B cell (primary cell): ENCODE data around the gene HAPSTR1. TPM values are rescaled to one million over a fixed set of nuclear protein-coding genes. Genes with fewer than 3 reads are reported as not detected.

ENCODE experiments used
- ATAC-seq: fragments of 200-7000 bp; cut with Tn5 transposase; one replicate; pipeline ENCODE4 v1.10.0; 2021; ENCODE audit warnings: low read depth, mild to moderate bottlenecking, moderate number of reproducible peaks, moderate library complexity
- CTCF ChIA-PET: fragments of 350-600 bp; sonication (Branson Sonifier 250); formaldehyde crosslinking; loops from one replicate; lab custom pipeline; 2021; ENCODE audit warnings: antibody characterized with exemption, inconsistent platforms; lab: Charles Lee
- POLR2A ChIA-PET: fragments of 350-600 bp; sonication (Branson Sonifier 250); formaldehyde crosslinking; loops from one replicate; lab custom pipeline; 2021; ENCODE audit warnings: antibody characterized with exemption; lab: Charles Lee
- DNase-seq: peaks from one replicate; pipeline ENCODE4 v3.0.0; 2013
- H2AFZ ChIP-seq: 2 replicates; pipeline ENCODE4 v1.6.1; 2012; ENCODE audit warnings: mild to moderate bottlenecking, low read depth, low read length; ENCODE audit not compliant: insufficient read depth, poor library complexity, severe bottlenecking
- H3K27ac ChIP-seq, 2 donors: 1 replicate in 1 of 2; 2 replicates in 1 of 2; pipeline ENCODE4 v1.5.1; 2012 to 2013; ENCODE audit warnings: low read length in 2 of 2, mild to moderate bottlenecking in 2 of 2, moderate library complexity in 1 of 2
- H3K27me3 ChIP-seq, 4 experiments: fragments of 200-600 bp in 1 of 4; sonication (generic) in 1 of 4; replicated peaks in 1 of 4; 1 replicate in 2 of 4; 2 replicates in 2 of 4; pipeline versions ENCODE4 v1.6.1 to v1.7.0; 2013 to 2016; ENCODE audit warnings: low read length in 3 of 4, mild to moderate bottlenecking in 2 of 4, mixed read lengths in 1 of 4, moderate library complexity in 1 of 4; ENCODE audit not compliant: insufficient read depth in 4 of 4, control insufficient read depth in 3 of 4; ENCODE audit errors: control extremely low read depth in 1 of 4
- H3K36me3 ChIP-seq, 2 experiments: replicated peaks in 1 of 2; 1 replicate in 1 of 2; 2 replicates in 1 of 2; pipeline versions ENCODE4 v1.6.1 to v1.7.1; 2013; ENCODE audit warnings: low read length in 1 of 2; ENCODE audit not compliant: insufficient read depth in 2 of 2, control insufficient read depth in 1 of 2; ENCODE audit errors: control extremely low read depth in 1 of 2, extremely low read depth in 1 of 2
- H3K4me1 ChIP-seq, 2 donors: fragments of 200-600 bp in 1 of 2; sonication (generic) in 1 of 2; 1 replicate in 1 of 2; 2 replicates in 1 of 2; pipeline versions ENCODE4 v1.5.1 to v1.6.1; 2013 to 2017; ENCODE audit warnings: low read length in 2 of 2; ENCODE audit not compliant: control insufficient read depth in 2 of 2, insufficient read depth in 2 of 2
- H3K4me2 ChIP-seq: replicated peaks from 2 replicates; pipeline ENCODE3; 2012; ENCODE audit warnings: mild to moderate bottlenecking, low read depth, low read length; ENCODE audit not compliant: poor library complexity, severe bottlenecking
- H3K4me3 ChIP-seq, 5 experiments: fragments of 200-600 bp in 1 of 5; sonication (generic) in 1 of 5; 1 replicate in 3 of 5; 2 replicates in 2 of 5; pipeline versions ENCODE4 v1.5.1 to v1.7.0; 2011 to 2016; ENCODE audit warnings: low read length in 4 of 5, mild to moderate bottlenecking in 4 of 5, low read depth in 2 of 5, control low read depth in 1 of 5, moderate library complexity in 1 of 5; ENCODE audit not compliant: insufficient read depth in 1 of 5; ENCODE audit errors: control extremely low read depth in 1 of 5, extremely low read depth in 1 of 5
- H3K79me2 ChIP-seq: fragments of 200-600 bp; sonication (generic); one replicate; pipeline ENCODE4 v1.6.0; 2016; ENCODE audit warnings: low read length; ENCODE audit not compliant: control insufficient read depth, insufficient read depth
- H3K9ac ChIP-seq: fragments of 200-600 bp; sonication (generic); 2 replicates; pipeline ENCODE4 v1.6.1; 2017; ENCODE audit warnings: mild to moderate bottlenecking, low read length, moderate library complexity
- H3K9me3 ChIP-seq, 3 donors: one replicate each; pipeline versions ENCODE4 v1.6.1 to v1.7.1; 2013; ENCODE audit warnings: low read length in 2 of 3; ENCODE audit not compliant: control insufficient read depth in 2 of 3, insufficient read depth in 1 of 3; ENCODE audit errors: control extremely low read depth in 1 of 3
- H4K20me1 ChIP-seq: 2 replicates; pipeline ENCODE4 v1.6.0; 2012; ENCODE audit warnings: mild to moderate bottlenecking, low read length; ENCODE audit not compliant: insufficient read depth, control insufficient read depth, poor library complexity, severe bottlenecking
- H3K27ac Mint-ChIP-seq: one replicate; pipeline ENCODE4 v1.8.0; 2021; ENCODE audit warnings: mixed read lengths
- H3K27me3 Mint-ChIP-seq: one replicate; pipeline ENCODE4 v1.8.0; 2021; ENCODE audit warnings: mixed read lengths
- H3K4me1 Mint-ChIP-seq: one replicate; pipeline ENCODE4 v1.8.0; 2021; ENCODE audit warnings: mixed read lengths
- H3K4me3 Mint-ChIP-seq: one replicate; pipeline ENCODE4 v1.8.0; 2021; ENCODE audit warnings: mixed read lengths
- H3K9me3 Mint-ChIP-seq: one replicate; pipeline ENCODE4 v1.8.0; 2022; ENCODE audit warnings: mixed read lengths; ENCODE audit not compliant: insufficient read depth
- EZH2 ChIP-seq: IDR thresholded peaks from 2 replicates; pipeline ENCODE4 v1.6.1; 2012; ENCODE audit warnings: borderline replicate concordance, low read depth, mild to moderate bottlenecking, moderate library complexity, low read length; ENCODE audit not compliant: insufficient read depth, poor library complexity, severe bottlenecking
- WGBS: methylation state at CpG from one replicate; pipeline ENCODE4 v1.1.5; 2013; ENCODE audit warnings: missing lambda C conversion rate; ENCODE audit not compliant: insufficient coverage; 5-methylcytosine and 5-hydroxymethylcytosine counted together
- intact Hi-C: fragments of 100-400 bp; cut with micrococcal nuclease; formaldehyde crosslinking; loops from one replicate; pipeline ENCODE4 v1.10.0; 2022
- polyA plus RNA-seq: library from polyadenylated mRNA; depleted of rRNA; stranded (reverse); fragments of >200 nt; gene quantifications from 2 replicates; pipeline ENCODE4 v1.2.3, GENCODE V29; 2012
- total RNA-seq, 2 donors: library from RNA; stranded (reverse); fragments of 120-200 nt in 1 of 2; gene quantifications; 1 replicate in 1 of 2; 2 replicates in 1 of 2; pipeline versions ENCODE4 v1.2.3 to v1.2.4, GENCODE V29; 2013 to 2022
- TF ChIP-seq, protein P1 (sequence below): fragments of 200-600 bp; IDR thresholded peaks from one replicate; pipeline ENCODE4 v1.8.0; 2022; ENCODE audit warnings: antibody characterized with exemption, mild to moderate bottlenecking

The HAPSTR1 gene
- total and polyA plus RNA-seq, 2 donors (not counting 1 experiment from before 2014, with no cell fraction given), result 35.5 to 99.2 TPM

DNA sequence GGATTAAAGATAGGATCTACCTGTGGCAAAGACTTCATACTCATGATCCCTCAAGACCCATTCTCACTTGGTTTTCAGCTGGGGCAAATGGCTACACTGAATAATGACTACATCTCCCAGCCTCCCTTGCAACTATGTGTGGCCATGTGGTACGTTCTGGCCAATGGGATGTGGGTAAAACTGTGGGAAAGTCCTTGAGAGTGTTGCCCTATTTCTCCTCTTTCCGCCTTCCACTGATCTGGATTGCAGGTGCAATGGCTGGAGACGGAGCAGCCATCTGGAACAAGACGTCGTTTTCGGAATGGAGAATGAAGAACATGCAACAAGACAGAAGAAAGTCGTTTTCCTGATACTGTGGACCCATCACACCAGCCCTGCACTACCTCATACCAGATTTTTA is 48.5 kb downstream of the HAPSTR1 start:
- ATAC-seq (peak; percentile 60), DNase-seq (peak; percentile 50)
- no peaks in the 10 kb centered on the region for H3K9me3 Mint-ChIP-seq
- peaks cover 3% of the 10 kb centered on the region for H3K27me3 Mint-ChIP-seq
- ChIA-PET CTCF (interaction anchor here (0.7 to 2.7 kb wide), 9 partner anchors 9 to 1043 kb away, joined by 3 to 17 read pairs (median 5); partner anchors contain the start of genes CARHSP1 and GRIN2A), POLR2A (interaction anchor here (0.7 kb wide), 1 partner anchor 107 kb away, joined by 4 read pairs; no protein-coding TSS in a partner anchor)
- peak overlapping the region; percentile 73 for H3K4me3 Mint-ChIP-seq
- Histone ChIP-seq H3K4me2 (peak overlapping the region; percentile 23), H3K27me3 (peaks cover 0 to 3% (median 0%) of the 10 kb centered on the region in 4 experiments), H2AFZ (no peak overlapping the region), H3K4me3 (no peak overlapping the region), H3K9ac (no peak overlapping the region), H3K4me1 (peaks cover 21 to 35% of the 10 kb centered on the region in 2 donors), H3K9me3 (no peaks in the 10 kb centered on the region), H3K79me2 (peaks cover 14% of the 10 kb centered on the region), H3K27ac (no peak overlapping the region), H3K36me3 (no peaks in the 10 kb centered on the region), H4K20me1 (peaks cover 11% of the 10 kb centered on the region)
- 87% methylated on average over 5 of the region's 7 CpGs for WGBS
- intact Hi-C loops, result loop anchor here (5.0 to 10.0 kb wide), 3 partner anchors 205 to 1042 kb away; partner anchors contain the start of genes ABAT and GRIN2A
- H3K27ac Mint-ChIP-seq, result no peak overlapping the region
- peaks cover 30% of the 10 kb centered on the region for H3K4me1 Mint-ChIP-seq
- TF ChIP-seq, protein P1, sequence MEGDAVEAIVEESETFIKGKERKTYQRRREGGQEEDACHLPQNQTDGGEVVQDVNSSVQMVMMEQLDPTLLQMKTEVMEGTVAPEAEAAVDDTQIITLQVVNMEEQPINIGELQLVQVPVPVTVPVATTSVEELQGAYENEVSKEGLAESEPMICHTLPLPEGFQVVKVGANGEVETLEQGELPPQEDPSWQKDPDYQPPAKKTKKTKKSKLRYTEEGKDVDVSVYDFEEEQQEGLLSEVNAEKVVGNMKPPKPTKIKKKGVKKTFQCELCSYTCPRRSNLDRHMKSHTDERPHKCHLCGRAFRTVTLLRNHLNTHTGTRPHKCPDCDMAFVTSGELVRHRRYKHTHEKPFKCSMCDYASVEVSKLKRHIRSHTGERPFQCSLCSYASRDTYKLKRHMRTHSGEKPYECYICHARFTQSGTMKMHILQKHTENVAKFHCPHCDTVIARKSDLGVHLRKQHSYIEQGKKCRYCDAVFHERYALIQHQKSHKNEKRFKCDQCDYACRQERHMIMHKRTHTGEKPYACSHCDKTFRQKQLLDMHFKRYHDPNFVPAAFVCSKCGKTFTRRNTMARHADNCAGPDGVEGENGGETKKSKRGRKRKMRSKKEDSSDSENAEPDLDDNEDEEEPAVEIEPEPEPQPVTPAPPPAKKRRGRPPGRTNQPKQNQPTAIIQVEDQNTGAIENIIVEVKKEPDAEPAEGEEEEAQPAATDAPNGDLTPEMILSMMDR, result no peak
- no peak for TF ChIP-seq EZH2

Other genes with a start within 250 kb of the HAPSTR1 start
- 63.1 and 64.2 TPM in 2 replicates for gene CARHSP1, start 222.6 kb upstream of the HAPSTR1 start, total RNA-seq
- 26.5 and 27.4 TPM in 2 replicates for gene CARHSP1, start 222.6 kb upstream of the HAPSTR1 start, polyA plus RNA-seq
- gene LITAFD, start 209.3 kb upstream of the HAPSTR1 start, total RNA-seq, result not detected in 2 replicates
- not detected in 2 replicates for gene LITAFD, start 209.3 kb upstream of the HAPSTR1 start, polyA plus RNA-seq
- gene USP7, start 127.7 kb upstream of the HAPSTR1 start, total RNA-seq, result 223 and 232 TPM in 2 replicates
- gene USP7, start 127.7 kb upstream of the HAPSTR1 start, polyA plus RNA-seq, result 27.4 and 65.3 TPM in 2 replicates